Endothelial cell (in vitro differentiated cells): ENCODE data around the gene TMEM236. TPM values are rescaled to one million over a fixed set of nuclear protein-coding genes. Genes with fewer than 3 reads are reported as not detected.

Experiments
- DNase-seq: peaks from one replicate; pipeline ENCODE4 v3.0.0; 2021; ENCODE audit warnings: low spot score
- H3K27ac Mint-ChIP-seq: one replicate; pipeline ENCODE4 v1.8.0; 2021; ENCODE audit warnings: mixed read lengths, inconsistent platforms; ENCODE audit not compliant: unreplicated experiment
- H3K27me3 Mint-ChIP-seq: one replicate; pipeline ENCODE4 v1.8.0; 2021; ENCODE audit warnings: mild to moderate bottlenecking, moderate library complexity, mixed read lengths, inconsistent platforms; ENCODE audit not compliant: unreplicated experiment
- H3K36me3 Mint-ChIP-seq: one replicate; pipeline ENCODE4 v1.8.0; 2021; ENCODE audit warnings: mild to moderate bottlenecking, low read depth, mixed read lengths, inconsistent platforms; ENCODE audit not compliant: unreplicated experiment
- H3K4me1 Mint-ChIP-seq: one replicate; pipeline ENCODE4 v1.8.0; 2021; ENCODE audit warnings: mild to moderate bottlenecking, mixed read lengths, inconsistent platforms; ENCODE audit not compliant: unreplicated experiment
- H3K4me3 Mint-ChIP-seq: one replicate; pipeline ENCODE4 v1.8.0; 2021; ENCODE audit warnings: mild to moderate bottlenecking, mixed read lengths, inconsistent platforms; ENCODE audit not compliant: unreplicated experiment
- H3K9me3 Mint-ChIP-seq: one replicate; pipeline ENCODE4 v1.8.0; 2021; ENCODE audit warnings: mixed read lengths, inconsistent platforms; ENCODE audit not compliant: unreplicated experiment
- total RNA-seq: library from RNA; stranded (reverse); fragmentation: NEBNext Ultra II Directional; extraction: Animal tissue kit (Norgen Biotek cat#: 25700); gene quantifications from one replicate; pipeline ENCODE4 v1.2.1, GENCODE V29; 2021; ENCODE audit not compliant: unreplicated experiment
- TF ChIP-seq, protein P1 (sequence below): fragments of 200-600 bp; sonication (generic); IDR thresholded peaks from one replicate; pipeline ENCODE4 v1.5.0; 2021; ENCODE audit warnings: antibody characterized with exemption; ENCODE audit not compliant: unreplicated experiment

Gene TMEM236
- total RNA-seq, 1 donor from 2014 or later = 0.05 TPM

DNA sequence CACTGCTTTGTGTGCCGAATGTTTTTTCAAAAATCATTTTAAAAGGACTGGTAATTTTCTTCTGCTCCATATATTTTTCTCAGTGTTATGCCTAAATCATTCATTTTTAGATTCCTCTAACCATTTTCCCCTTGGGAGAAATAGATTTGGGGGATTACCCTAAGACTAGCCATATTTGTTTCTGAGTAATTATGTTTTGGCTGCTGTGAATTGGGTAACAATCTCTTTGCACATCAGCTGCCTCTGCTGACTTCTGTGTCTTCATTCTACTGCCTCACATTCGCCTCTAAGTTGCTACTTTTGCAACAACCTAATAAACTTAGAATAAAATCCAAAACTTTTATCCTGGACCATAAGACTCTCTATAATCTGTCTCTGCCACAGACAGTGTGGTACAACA is 38.6 kb downstream of the TMEM236 start:
- H3K27me3 Mint-ChIP-seq = peaks cover 2% of the 10 kb centered on the region
- H3K4me3 Mint-ChIP-seq = no peak overlapping the region
- H3K9me3 Mint-ChIP-seq = no peaks in the 10 kb centered on the region
- TF ChIP-seq, protein P1, sequence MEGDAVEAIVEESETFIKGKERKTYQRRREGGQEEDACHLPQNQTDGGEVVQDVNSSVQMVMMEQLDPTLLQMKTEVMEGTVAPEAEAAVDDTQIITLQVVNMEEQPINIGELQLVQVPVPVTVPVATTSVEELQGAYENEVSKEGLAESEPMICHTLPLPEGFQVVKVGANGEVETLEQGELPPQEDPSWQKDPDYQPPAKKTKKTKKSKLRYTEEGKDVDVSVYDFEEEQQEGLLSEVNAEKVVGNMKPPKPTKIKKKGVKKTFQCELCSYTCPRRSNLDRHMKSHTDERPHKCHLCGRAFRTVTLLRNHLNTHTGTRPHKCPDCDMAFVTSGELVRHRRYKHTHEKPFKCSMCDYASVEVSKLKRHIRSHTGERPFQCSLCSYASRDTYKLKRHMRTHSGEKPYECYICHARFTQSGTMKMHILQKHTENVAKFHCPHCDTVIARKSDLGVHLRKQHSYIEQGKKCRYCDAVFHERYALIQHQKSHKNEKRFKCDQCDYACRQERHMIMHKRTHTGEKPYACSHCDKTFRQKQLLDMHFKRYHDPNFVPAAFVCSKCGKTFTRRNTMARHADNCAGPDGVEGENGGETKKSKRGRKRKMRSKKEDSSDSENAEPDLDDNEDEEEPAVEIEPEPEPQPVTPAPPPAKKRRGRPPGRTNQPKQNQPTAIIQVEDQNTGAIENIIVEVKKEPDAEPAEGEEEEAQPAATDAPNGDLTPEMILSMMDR = no peak
- H3K4me1 Mint-ChIP-seq = peaks cover 12% of the 10 kb centered on the region
- no peak for DNase-seq
- H3K36me3 Mint-ChIP-seq = no peaks in the 10 kb centered on the region
- H3K27ac Mint-ChIP-seq = no peak overlapping the region

DNA sequence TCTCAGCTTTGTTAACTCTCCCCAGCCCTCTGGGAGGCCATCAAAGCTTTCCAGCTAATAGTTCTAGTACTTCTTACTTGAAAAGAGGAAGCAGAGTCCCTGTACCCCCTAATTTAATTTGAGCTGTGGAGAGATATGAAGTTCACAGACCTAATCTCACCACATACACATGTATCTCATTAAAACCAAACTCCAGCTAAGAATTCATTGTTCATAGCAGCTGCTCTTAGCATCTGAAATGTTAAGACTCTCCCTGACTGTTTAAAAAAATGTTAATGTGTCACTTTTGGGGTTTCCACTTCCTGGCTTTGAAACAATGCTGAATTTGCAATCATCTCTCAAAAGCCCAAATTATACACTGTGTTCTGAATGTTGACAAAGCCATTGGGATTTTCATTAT is 41.0 kb downstream of the TMEM236 start:
- no peaks in the 10 kb centered on the region for H3K36me3 Mint-ChIP-seq
- H3K4me3 Mint-ChIP-seq = no peak overlapping the region
- DNase-seq = no peak
- no peak overlapping the region for H3K27ac Mint-ChIP-seq
- H3K9me3 Mint-ChIP-seq = no peaks in the 10 kb centered on the region
- TF ChIP-seq, protein P1 = no peak
- peaks cover 2% of the 10 kb centered on the region for H3K27me3 Mint-ChIP-seq
- H3K4me1 Mint-ChIP-seq = peaks cover 7% of the 10 kb centered on the region

DNA sequence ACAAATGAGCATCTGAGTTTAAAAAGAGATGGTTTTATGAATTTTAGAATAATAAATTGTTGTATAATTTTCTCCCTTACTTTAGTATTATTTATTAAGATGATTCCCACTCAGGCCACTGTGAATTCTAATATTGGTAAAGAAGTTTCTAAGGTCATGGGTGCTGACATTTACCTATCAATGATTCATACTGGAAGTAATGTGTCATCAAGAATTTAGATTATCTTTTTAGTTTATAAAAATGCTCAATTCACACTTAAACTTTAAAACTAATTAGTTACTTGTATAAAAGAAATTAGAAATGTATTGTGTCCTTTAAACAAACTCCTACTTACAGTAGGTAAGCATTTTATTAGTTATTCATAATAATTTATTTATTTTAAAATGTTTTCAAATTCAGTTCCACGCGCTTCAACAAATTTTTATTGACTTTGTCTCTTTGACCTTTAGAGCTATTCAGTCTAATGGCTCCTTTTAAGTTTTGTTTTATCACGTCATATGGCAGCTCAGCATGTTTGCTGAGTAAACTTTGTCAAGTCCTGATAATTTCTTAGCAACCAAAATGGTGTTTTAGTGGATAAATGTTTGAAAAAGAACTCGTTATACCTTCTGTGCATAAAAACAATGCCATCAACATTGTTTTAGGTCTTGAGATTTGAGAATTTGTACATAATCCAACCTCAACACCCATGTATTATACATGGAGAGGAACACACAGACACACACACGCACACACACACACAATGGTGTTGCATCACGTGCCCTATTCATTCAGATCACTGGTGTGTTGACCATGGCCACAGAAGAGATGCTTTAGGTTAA is 42.0 kb downstream of the TMEM236 start:
- no peak for DNase-seq
- peaks cover 2% of the 10 kb centered on the region for H3K27me3 Mint-ChIP-seq
- no peak overlapping the region for H3K27ac Mint-ChIP-seq
- no peaks in the 10 kb centered on the region for H3K9me3 Mint-ChIP-seq
- no peak overlapping the region for H3K4me3 Mint-ChIP-seq
- H3K4me1 Mint-ChIP-seq = peaks cover 7% of the 10 kb centered on the region
- TF ChIP-seq, protein P1 = no peak
- no peaks in the 10 kb centered on the region for H3K36me3 Mint-ChIP-seq

DNA sequence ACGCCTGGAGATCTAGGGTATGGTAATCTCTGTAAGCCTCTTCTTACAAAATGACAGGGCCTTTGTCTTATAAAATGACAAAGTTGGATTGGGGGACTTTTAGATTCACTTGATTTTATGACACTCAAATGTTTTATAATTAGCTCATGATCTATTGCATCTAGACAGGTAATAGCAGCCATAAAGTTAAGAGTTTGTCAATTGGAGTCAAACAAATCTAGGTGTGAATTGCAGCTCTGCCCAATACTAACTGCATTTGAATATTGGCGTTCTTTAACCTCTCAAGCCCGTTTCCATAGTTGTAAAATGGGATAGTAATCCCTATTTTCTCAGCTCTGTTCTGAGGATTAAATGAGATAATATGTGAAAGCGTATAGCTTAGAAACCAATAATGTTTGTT is 43.1 kb downstream of the TMEM236 start:
- no peaks in the 10 kb centered on the region for H3K9me3 Mint-ChIP-seq
- peaks cover 7% of the 10 kb centered on the region for H3K4me1 Mint-ChIP-seq
- H3K4me3 Mint-ChIP-seq = no peak overlapping the region
- H3K27ac Mint-ChIP-seq = no peak overlapping the region
- TF ChIP-seq, protein P1 = no peak
- peaks cover 2% of the 10 kb centered on the region for H3K27me3 Mint-ChIP-seq
- H3K36me3 Mint-ChIP-seq = no peaks in the 10 kb centered on the region
- no peak for DNase-seq

DNA sequence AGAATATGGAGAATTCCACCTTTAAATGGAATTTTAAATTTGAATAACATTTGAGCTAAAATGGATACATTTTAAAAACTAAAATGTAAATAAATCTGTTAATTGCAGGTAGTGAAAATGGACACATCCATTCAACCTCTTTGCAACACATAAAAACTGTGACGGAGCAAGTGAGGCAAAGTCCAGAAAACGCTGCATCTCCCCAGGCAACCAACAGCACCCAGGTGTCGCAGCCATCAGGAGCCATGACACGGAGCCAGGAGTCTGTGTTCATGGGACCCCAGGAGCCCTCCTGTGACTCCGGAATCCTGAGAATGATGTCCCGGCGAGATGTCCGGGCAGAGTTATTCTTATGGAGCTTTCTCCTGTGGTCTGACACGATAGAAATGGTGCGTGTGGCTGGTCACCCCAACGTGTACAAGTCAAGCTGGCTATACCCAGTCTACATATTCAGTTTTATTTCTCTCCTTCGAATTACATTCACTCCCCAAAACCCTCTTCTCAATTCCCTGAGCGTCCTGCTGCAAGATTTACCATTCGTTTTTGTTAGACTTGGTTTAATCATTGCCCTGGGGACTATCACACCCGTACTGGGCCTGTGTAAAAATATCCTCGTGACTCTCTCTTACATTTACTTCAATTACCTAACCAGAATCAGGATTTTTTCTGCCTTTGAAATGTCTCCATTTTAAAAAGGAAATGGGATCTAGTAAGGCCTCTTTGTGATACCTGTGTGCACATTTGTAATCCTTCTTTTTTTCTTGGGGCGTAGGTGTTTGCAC is 44.0 kb downstream of the TMEM236 start:
- no peak overlapping the region for H3K27ac Mint-ChIP-seq
- H3K9me3 Mint-ChIP-seq = no peaks in the 10 kb centered on the region
- TF ChIP-seq, protein P1 = no peak
- H3K36me3 Mint-ChIP-seq = no peaks in the 10 kb centered on the region
- no peak overlapping the region for H3K4me3 Mint-ChIP-seq
- H3K27me3 Mint-ChIP-seq = no peaks in the 10 kb centered on the region
- no peak for DNase-seq
- peaks cover 7% of the 10 kb centered on the region for H3K4me1 Mint-ChIP-seq
